Uterus (tissue), 4 donors: ENCODE measurements around the gene TANK. TPM values are rescaled to one million over a fixed set of nuclear protein-coding genes. Genes with fewer than 3 reads are reported as not detected.

ENCODE experiments used
- DNase-seq, 2 donors: peaks; one replicate each; pipeline ENCODE4 v3.0.0-alpha.2; 2019 to 2020
- H3K27ac ChIP-seq, 2 donors: fragments of 200-600 bp; sonication (generic); 1 replicate in 1 of 2; 2 replicates in 1 of 2; pipeline ENCODE4 v1.5.1; 2016 to 2018
- H3K27me3 ChIP-seq, 2 donors: fragments of 200-600 bp; sonication (generic); one replicate each; pipeline ENCODE4 v1.5.1; 2018 to 2019; ENCODE audit warnings: control low read depth in 1 of 2
- H3K36me3 ChIP-seq, 2 donors: fragments of 200-600 bp; sonication (generic); one replicate each; pipeline ENCODE4 v1.5.1; 2019; ENCODE audit warnings: control low read depth in 1 of 2
- H3K4me1 ChIP-seq, 2 donors: fragments of 200-600 bp; sonication (generic); one replicate each; pipeline ENCODE4 v1.5.1; 2018 to 2019; ENCODE audit warnings: control low read depth in 1 of 2
- H3K4me3 ChIP-seq, 2 donors: fragments of 200-600 bp; sonication (generic); 1 replicate in 1 of 2; 2 replicates in 1 of 2; pipeline ENCODE4 v1.5.1; 2018 to 2019; ENCODE audit warnings: mild to moderate bottlenecking in 1 of 2
- H3K9me3 ChIP-seq, 2 donors: fragments of 200-600 bp; sonication (generic); one replicate each; pipeline ENCODE4 v1.5.1; 2019; ENCODE audit warnings: control low read depth in 1 of 2
- CTCF ChIP-seq, 4 experiments: fragments of 200-600 bp in 2 of 4; fragments of 450-650 bp in 2 of 4; sonication (generic) in 2 of 4; IDR thresholded peaks; one replicate each; pipeline ENCODE4 v1.5.1; 2016 to 2019; ENCODE audit warnings: antibody characterized with exemption in 4 of 4, mild to moderate bottlenecking in 2 of 4, moderate library complexity in 1 of 4
- POLR2A ChIP-seq, 2 donors: fragments of 450-650 bp; IDR thresholded peaks; one replicate each; pipeline ENCODE4 v1.6.1; 2016; ENCODE audit warnings: antibody characterized with exemption in 2 of 2, mild to moderate bottlenecking in 1 of 2, moderate library complexity in 1 of 2
- intact Hi-C: fragments of 100-400 bp; cut with DNase I; formaldehyde crosslinking; loops from one replicate; pipeline ENCODE4 v1.15.1; 2023; ENCODE audit warnings: low total_unique reads
- total RNA-seq, 4 donors: library from RNA; depleted of rRNA in 3 of 4; stranded (reverse); fragments of >200 nt in 3 of 4; gene quantifications; one replicate each; pipeline versions ENCODE4 v1.1.0 to v1.2.4, GENCODE V29; 2014 to 2023
- donor health status: DM: yes; HTN: yes; CAD: no.

TANK gene
- total RNA-seq, 4 donors from 2014 or later = 56.6 to 131 (median 70.7) TPM

GRCh38 chr2:161166538-161167409, 6.5 kb downstream of the TANK start:
- TF ChIP-seq CTCF (IDR thresholded peaks at IDR 0.05) (no peak), POLR2A (IDR thresholded peaks at IDR 0.05) (no peak)
- peaks cover 0 to 3% of the 10 kb centered on the region in 2 donors for H3K4me1 ChIP-seq
- H3K36me3 ChIP-seq = no peaks in the 10 kb centered on the region
- no peaks in the 10 kb centered on the region for H3K27me3 ChIP-seq
- H3K9me3 ChIP-seq = no peaks in the 10 kb centered on the region
- H3K4me3 ChIP-seq = no peak overlapping the region
- no peak overlapping the region for H3K27ac ChIP-seq
- no peak for DNase-seq
- intact Hi-C loops = no loop called here

DNA sequence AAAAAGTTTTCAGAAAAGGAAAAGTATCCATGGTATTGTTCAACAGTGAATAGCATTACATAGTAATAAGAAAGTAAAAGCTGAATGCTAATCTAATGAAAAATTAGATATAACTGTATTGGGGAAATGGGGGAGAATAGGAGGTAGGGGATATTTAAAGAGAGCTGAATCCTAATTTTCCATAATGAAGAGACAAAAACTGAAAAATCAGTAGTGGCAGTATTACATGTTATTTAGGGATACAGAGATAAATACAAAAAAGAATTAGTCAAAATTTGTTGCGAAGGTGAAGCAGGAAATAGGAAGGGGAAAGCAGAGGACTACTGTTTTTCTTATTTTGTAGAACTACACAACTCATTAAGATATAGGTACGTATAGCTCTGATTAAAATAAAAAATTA, 9.1 kb downstream of the TANK start:
- H3K27me3 ChIP-seq = no peaks in the 10 kb centered on the region
- H3K36me3 ChIP-seq = no peaks in the 10 kb centered on the region
- no peaks in the 10 kb centered on the region for H3K9me3 ChIP-seq
- DNase-seq = no peak
- H3K4me3 ChIP-seq = no peak overlapping the region
- H3K4me1 ChIP-seq = no peaks in the 10 kb centered on the region
- TF ChIP-seq CTCF (IDR thresholded peaks at IDR 0.05) (no peak), POLR2A (IDR thresholded peaks at IDR 0.05) (no peak)
- no peak overlapping the region for H3K27ac ChIP-seq
- intact Hi-C loops = no loop called here

- Histone ChIP-seq H3K4me1 (no peaks in the 10 kb centered on the region), H3K9me3 (no peaks in the 10 kb centered on the region), H3K27me3 (no peaks in the 10 kb centered on the region), H3K4me3 (no peak overlapping the region), H3K27ac (no peak overlapping the region), H3K36me3 (no peaks in the 10 kb centered on the region)
- intact Hi-C loops = no loop called here
- DNase-seq = no peak
- TF ChIP-seq POLR2A (IDR thresholded peaks at IDR 0.05) (no peak), CTCF (IDR thresholded peaks at IDR 0.05) (no peak)
Measured at GRCh38 chr2:161170377-161170776, 10.1 kb downstream of the TANK start.

GRCh38 chr2:161170958-161171932, 11.0 kb downstream of the TANK start:
- no peak for DNase-seq
- no peaks in the 10 kb centered on the region for H3K27me3 ChIP-seq
- TF ChIP-seq POLR2A (IDR thresholded peaks at IDR 0.05) = no peak
- TF ChIP-seq CTCF (IDR thresholded peaks at IDR 0.05) = no peak
- no peaks in the 10 kb centered on the region for H3K4me1 ChIP-seq
- H3K27ac ChIP-seq = no peak overlapping the region
- no peak overlapping the region for H3K4me3 ChIP-seq
- no peaks in the 10 kb centered on the region for H3K9me3 ChIP-seq
- H3K36me3 ChIP-seq = no peaks in the 10 kb centered on the region
- intact Hi-C loops = no loop called here
